IPS DF 6.9 (cell line): ENCODE data around the gene CHURC1.

Experiments used
- DNase-seq: peaks from one replicate; pipeline ENCODE4 v3.0.0-alpha.2; 2013; ENCODE audit warnings: low read depth, low spot score
- H3K27ac ChIP-seq: one replicate; pipeline ENCODE4 v1.5.1; 2013; ENCODE audit warnings: low read length, control low read depth
- H3K27me3 ChIP-seq: 2 replicates; pipeline ENCODE4 v1.6.1; 2013; ENCODE audit warnings: mild to moderate bottlenecking, low read length; ENCODE audit not compliant: control insufficient read depth, insufficient read depth
- H3K36me3 ChIP-seq: 2 replicates; pipeline ENCODE4 v1.6.1; 2013; ENCODE audit warnings: low read length; ENCODE audit not compliant: control insufficient read depth, insufficient read depth
- H3K4me1 ChIP-seq: 2 replicates; pipeline ENCODE4 v1.6.1; 2013; ENCODE audit warnings: low read length; ENCODE audit not compliant: control insufficient read depth, insufficient read depth
- H3K4me3 ChIP-seq: 2 replicates; pipeline ENCODE4 v1.5.1; 2013; ENCODE audit warnings: mild to moderate bottlenecking, low read length
- H3K9me3 ChIP-seq: 2 replicates; pipeline ENCODE4 v1.6.1; 2013; ENCODE audit warnings: low read length, inconsistent platforms; ENCODE audit not compliant: control insufficient read depth, insufficient read depth
- WGBS: extraction: QIAGEN DNeasy Blood & Tissue Kit; methylation state at CpG from one replicate; pipeline ENCODE4 v1.1.7; 2013; ENCODE audit warnings: mixed read lengths, missing lambda C conversion rate; ENCODE audit not compliant: insufficient read length, insufficient coverage; 5-methylcytosine and 5-hydroxymethylcytosine counted together

The CHURC1 gene

GRCh38 chr14:64877846-64878245 is 36.4 kb upstream of the CHURC1 start:
- WGBS, result no CpG with 5 or more reads among the region's 4 CpGs
- no peaks in the 10 kb centered on the region for H3K4me1 ChIP-seq
- H3K36me3 ChIP-seq, result no peaks in the 10 kb centered on the region
- peaks cover 8% of the 10 kb centered on the region; the same call in 1 of the 2 replicates for H3K27me3 ChIP-seq
- no peak overlapping the region for H3K27ac ChIP-seq
- no peak overlapping the region for H3K4me3 ChIP-seq
- DNase-seq, result no peak
- H3K9me3 ChIP-seq, result no peaks in the 10 kb centered on the region

- Histone ChIP-seq H3K9me3 (no peaks in the 10 kb centered on the region), H3K27me3 (peaks cover 8% of the 10 kb centered on the region; the same call in 1 of the 2 replicates), H3K27ac (no peak overlapping the region), H3K4me3 (peak overlapping the region; percentile 73; the same call in 1 of the 2 replicates), H3K4me1 (no peaks in the 10 kb centered on the region), H3K36me3 (no peaks in the 10 kb centered on the region)
- no CpG with 5 or more reads among the region's 43 CpGs for WGBS
- no peak for DNase-seq
Observed at GRCh38 chr14:64878837-64879634, 35.2 kb upstream of the CHURC1 start.

- no peak within 1 kb of the TSS for H3K27ac ChIP-seq
- no CpG with 5 or more reads among the region's 61 CpGs for WGBS
- H3K4me1 ChIP-seq, result no peaks in the 10 kb centered on the region
- no peaks in the 10 kb centered on the region for H3K36me3 ChIP-seq
- peak within 1 kb of the TSS; percentile 73; the same call in 1 of the 2 replicates for H3K4me3 ChIP-seq
- peaks cover 8% of the 10 kb centered on the region; the same call in 1 of the 2 replicates for H3K27me3 ChIP-seq
- H3K9me3 ChIP-seq, result no peaks in the 10 kb centered on the region
- DNase-seq, result no peak
Observed at GRCh38 chr14:64879635-64880220, 34.5 kb upstream of the CHURC1 start, which contains the start of gene SPTB. SPTB (minus strand) TSS chr14:64879907; CDS start chr14:64823094, 56,813 bp downstream.

- Histone ChIP-seq H3K27me3 (peaks cover 8% of the 10 kb centered on the region; the same call in 1 of the 2 replicates), H3K36me3 (no peaks in the 10 kb centered on the region), H3K9me3 (no peaks in the 10 kb centered on the region), H3K4me1 (no peaks in the 10 kb centered on the region), H3K27ac (no peak overlapping the region), H3K4me3 (peak overlapping the region; percentile 73; the same call in 1 of the 2 replicates)
- no CpG with 5 or more reads among the region's 49 CpGs for WGBS
- DNase-seq, result no peak
Observed at GRCh38 chr14:64880221-64881121, 33.8 kb upstream of the CHURC1 start.

GRCh38 chr14:64885559-64885958 is 28.7 kb upstream of the CHURC1 start:
- no peak overlapping the region for H3K27ac ChIP-seq
- no peaks in the 10 kb centered on the region for H3K36me3 ChIP-seq
- peaks cover 3% of the 10 kb centered on the region; the same call in 1 of the 2 replicates for H3K27me3 ChIP-seq
- H3K9me3 ChIP-seq, result no peaks in the 10 kb centered on the region
- WGBS, result no CpG with 5 or more reads among the region's 2 CpGs
- no peak overlapping the region for H3K4me3 ChIP-seq
- no peak for DNase-seq
- no peaks in the 10 kb centered on the region for H3K4me1 ChIP-seq

GRCh38 chr14:64889352-64889751 is 24.9 kb upstream of the CHURC1 start:
- no peak for DNase-seq
- WGBS, result no CpG with 5 or more reads among the region's 6 CpGs
- no peaks in the 10 kb centered on the region for H3K27me3 ChIP-seq
- no peaks in the 10 kb centered on the region for H3K4me1 ChIP-seq
- no peaks in the 10 kb centered on the region for H3K9me3 ChIP-seq
- no peak overlapping the region for H3K4me3 ChIP-seq
- no peak overlapping the region for H3K27ac ChIP-seq
- H3K36me3 ChIP-seq, result no peaks in the 10 kb centered on the region

GRCh38 chr14:64891173-64891838 is 22.9 kb upstream of the CHURC1 start:
- no peak for DNase-seq
- no peaks in the 10 kb centered on the region for H3K36me3 ChIP-seq
- no peak overlapping the region for H3K4me3 ChIP-seq
- WGBS, result no CpG with 5 or more reads among the region's 4 CpGs
- H3K9me3 ChIP-seq, result no peaks in the 10 kb centered on the region
- H3K27ac ChIP-seq, result no peak overlapping the region
- no peaks in the 10 kb centered on the region for H3K4me1 ChIP-seq
- no peaks in the 10 kb centered on the region for H3K27me3 ChIP-seq

- H3K36me3 ChIP-seq, result no peaks in the 10 kb centered on the region
- H3K9me3 ChIP-seq, result no peaks in the 10 kb centered on the region
- DNase-seq, result no peak
- no peaks in the 10 kb centered on the region for H3K27me3 ChIP-seq
- WGBS, result no CpG with 5 or more reads among the region's 2 CpGs
- no peaks in the 10 kb centered on the region for H3K4me1 ChIP-seq
- no peak overlapping the region for H3K27ac ChIP-seq
- H3K4me3 ChIP-seq, result no peak overlapping the region
Observed at GRCh38 chr14:64891839-64892375, 22.3 kb upstream of the CHURC1 start.

- H3K4me1 ChIP-seq, result no peaks in the 10 kb centered on the region
- H3K36me3 ChIP-seq, result no peaks in the 10 kb centered on the region
- H3K27me3 ChIP-seq, result no peaks in the 10 kb centered on the region
- no peak for DNase-seq
- no peak overlapping the region for H3K4me3 ChIP-seq
- H3K9me3 ChIP-seq, result no peaks in the 10 kb centered on the region
- H3K27ac ChIP-seq, result no peak overlapping the region
- WGBS, result no CpG with 5 or more reads among the region's 1 CpG
Observed at GRCh38 chr14:64899958-64900357, 14.3 kb upstream of the CHURC1 start.
